Astrocyte of the cerebellum (primary cell): ENCODE results near the gene DFFB.

Experiments
- DNase-seq: peaks from one replicate; pipeline ENCODE4 v3.0.0-alpha.2; 2011; ENCODE audit warnings: low read depth
- H3K4me3 ChIP-seq: 2 replicates; pipeline ENCODE4 v1.5.1; 2011; ENCODE audit warnings: mild to moderate bottlenecking, low read depth, low read length, moderate library complexity
- CTCF ChIP-seq: IDR thresholded peaks from 2 replicates; pipeline ENCODE4 v1.5.1; 2012; ENCODE audit warnings: low read length, low read depth, moderate library complexity, mild to moderate bottlenecking; ENCODE audit errors: missing control alignments
- in situ Hi-C: cut with HindIII; loops from 2 replicates; pipeline ENCODE4 v1.10.0; 2017; ENCODE audit warnings: low sequenced_read_pairs

Gene DFFB

GRCh38 chr1:3884966-3885365, 27.7 kb downstream of the DFFB start:
- TF ChIP-seq CTCF, result no peak
- H3K4me3 ChIP-seq, result no peak overlapping the region
- in situ Hi-C loops, result no loop called here
- DNase-seq, result no peak

- in situ Hi-C loops, result no loop called here
- no peak for TF ChIP-seq CTCF
- no peak overlapping the region for H3K4me3 ChIP-seq
- no peak for DNase-seq
Measured at GRCh38 chr1:3885611-3886010, 28.3 kb downstream of the DFFB start.

- DNase-seq, result no peak
- no peak overlapping the region for H3K4me3 ChIP-seq
- in situ Hi-C loops, result no loop called here
- TF ChIP-seq CTCF, result no peak
Measured at GRCh38 chr1:3886106-3886670, 28.9 kb downstream of the DFFB start.

GRCh38 chr1:3886691-3887090, 29.4 kb downstream of the DFFB start:
- no peak overlapping the region for H3K4me3 ChIP-seq
- DNase-seq, result no peak
- in situ Hi-C loops, result no loop called here
- TF ChIP-seq CTCF, result no peak

- H3K4me3 ChIP-seq, result no peak overlapping the region
- in situ Hi-C loops, result no loop called here
- no peak for DNase-seq
- no peak for TF ChIP-seq CTCF
Measured at GRCh38 chr1:3888301-3888700, 31.0 kb downstream of the DFFB start.

- TF ChIP-seq CTCF, result no peak
- in situ Hi-C loops, result no loop called here
Measured at GRCh38 chr1:3889936-3890335, 32.7 kb downstream of the DFFB start.

More at GRCh38 chr1:3889936-3890335, 32.7 kb downstream of the DFFB start:
- H3K4me3 ChIP-seq, result no peak overlapping the region
- DNase-seq, result no peak
